Hepatocyte (in vitro differentiated cells): Measurements from ENCODE around the gene CSH2.
"Not testable (repeated sequence)": the region's sequence is repeated elsewhere in the genome, so short reads cannot be mapped to it uniquely, and the experiment has no call there.

Experiments used
- CTCF ChIP-seq: fragments of 200-600 bp; sonication (generic); IDR thresholded peaks from 2 replicates; pipeline ENCODE4 v1.5.1; 2016; ENCODE audit warnings: antibody characterized with exemption, mild to moderate bottlenecking; ENCODE audit not compliant: poor library complexity
- EZH2 ChIP-seq: fragments of 200-600 bp; sonication (generic); IDR thresholded peaks from 2 replicates; pipeline ENCODE4 v1.6.1; 2016; ENCODE audit warnings: antibody characterized with exemption, mild to moderate bottlenecking, borderline replicate concordance
- EZH2phosphoT487 ChIP-seq: fragments of 200-600 bp; sonication (generic); IDR thresholded peaks from one replicate; pipeline ENCODE4 v1.6.1; 2018; ENCODE audit warnings: antibody characterized with exemption, mild to moderate bottlenecking, low read depth, moderate library complexity; ENCODE audit not compliant: unreplicated experiment, severe bottlenecking

GRCh38 chr17:63917206-63917605 is 43.7 kb upstream of the CSH2 start:
- TF ChIP-seq EZH2, EZH2phosphoT487, CTCF: not testable (repeated sequence)
